ENCODE results near the gene RENBP.

- TF ChIP-seq CTCF (IDR thresholded peaks at IDR 0.05), result no peak
- TF ChIP-seq POLR2A (IDR thresholded peaks at IDR 0.05), result no peak
These were observed 32.6 kb downstream of the RENBP start for GRCh38 chrX:153911798-153912197.
